Smooth muscle cell (in vitro differentiated cells): ENCODE results near the gene PDZRN3. TPM values are rescaled to one million over a fixed set of nuclear protein-coding genes. Genes with fewer than 3 reads are reported as not detected.

Experiments used
- DNase-seq: peaks from one replicate; lab custom pipeline; 2025; ENCODE audit not compliant: unreplicated experiment; lab: John Stamatoyannopoulos, UW
- H2AFZ ChIP-seq: fragments of 200-600 bp; sonication (generic); 2 replicates; pipeline ENCODE4 v1.6.0; 2016; ENCODE audit warnings: antibody characterized with exemption, low read depth, mild to moderate bottlenecking
- H3F3A ChIP-seq: fragments of 200-600 bp; sonication (generic); 2 replicates; pipeline ENCODE4 v1.6.0; 2017; ENCODE audit warnings: antibody characterized with exemption, low read depth
- H3K27ac ChIP-seq: fragments of 200-600 bp; sonication (generic); 2 replicates; pipeline ENCODE4 v1.5.1; 2016; ENCODE audit warnings: low read depth, mild to moderate bottlenecking
- H3K27me3 ChIP-seq: fragments of 200-600 bp; sonication (generic); 2 replicates; pipeline ENCODE4 v1.6.1; 2016; ENCODE audit warnings: low read depth, mild to moderate bottlenecking
- H3K36me3 ChIP-seq: fragments of 200-600 bp; sonication (generic); 2 replicates; pipeline ENCODE4 v1.5.1; 2016; ENCODE audit warnings: low read depth
- H3K4me1 ChIP-seq: fragments of 200-600 bp; sonication (generic); 2 replicates; pipeline ENCODE4 v1.5.1; 2016; ENCODE audit warnings: low read depth
- H3K4me2 ChIP-seq: fragments of 200-600 bp; sonication (generic); 2 replicates; pipeline ENCODE4 v1.6.0; 2016; ENCODE audit warnings: mild to moderate bottlenecking
- H3K4me3 ChIP-seq: fragments of 200-600 bp; sonication (generic); 2 replicates; pipeline ENCODE4 v1.5.1; 2016; ENCODE audit warnings: mild to moderate bottlenecking
- H3K79me2 ChIP-seq: fragments of 200-600 bp; sonication (generic); 2 replicates; pipeline ENCODE4 v1.6.0; 2016; ENCODE audit warnings: low read depth, mild to moderate bottlenecking
- H3K9ac ChIP-seq: fragments of 200-600 bp; sonication (generic); 2 replicates; pipeline ENCODE4 v1.6.0; 2016; ENCODE audit warnings: low read depth
- H3K9me3 ChIP-seq: fragments of 200-600 bp; sonication (generic); replicated peaks from 2 replicates; pipeline ENCODE4 v1.5.1; 2016; ENCODE audit warnings: low read depth
- H4K20me1 ChIP-seq: fragments of 200-600 bp; sonication (generic); 2 replicates; pipeline ENCODE4 v1.6.0; 2016; ENCODE audit warnings: low read depth
- WGBS: methylation state at CpG from one replicate; pipeline ENCODE4 v1.1.7; 2016; ENCODE audit warnings: low lambda C conversion rate; 5-methylcytosine and 5-hydroxymethylcytosine counted together
- polyA plus RNA-seq: library from polyadenylated mRNA; unstranded; fragments of >200 nt; fragmentation: Nextera tagmentation; extraction: Ambion mirVana; gene quantifications from 2 replicates; pipeline ENCODE4 v1.2.1, GENCODE V29; 2016
- total RNA-seq: library from RNA; depleted of rRNA; stranded (reverse); fragments of >200 nt; gene quantifications from 2 replicates; pipeline ENCODE4 v1.2.3, GENCODE V29; 2014
- TF ChIP-seq, protein P1 (sequence below): fragments of 200-600 bp; sonication (generic); IDR thresholded peaks from 2 replicates; pipeline ENCODE4 v1.5.1; 2017; ENCODE audit warnings: borderline replicate concordance, mild to moderate bottlenecking, antibody characterized with exemption; ENCODE audit not compliant: insufficient read depth, poor library complexity, severe bottlenecking

PDZRN3 gene
- 99.5 and 125 TPM in 2 replicates for total RNA-seq
- 118 and 128 TPM in 2 replicates for polyA plus RNA-seq

GRCh38 chr3:73624821-73625665 lies at the start of gene PDZRN3:
PDZRN3 (minus strand) TSS chr3:73624941.
- peaks cover 14% of the 10 kb centered on the region for H3K4me1 ChIP-seq
- peak within 1 kb of the TSS; percentile 81 for H3K9ac ChIP-seq
- H2AFZ ChIP-seq: peak within 1 kb of the TSS; percentile 99
- H3F3A ChIP-seq: peaks cover 14% of the 10 kb centered on the region
- peaks cover 38% of the 10 kb centered on the region for H4K20me1 ChIP-seq
- TF ChIP-seq, protein P1, sequence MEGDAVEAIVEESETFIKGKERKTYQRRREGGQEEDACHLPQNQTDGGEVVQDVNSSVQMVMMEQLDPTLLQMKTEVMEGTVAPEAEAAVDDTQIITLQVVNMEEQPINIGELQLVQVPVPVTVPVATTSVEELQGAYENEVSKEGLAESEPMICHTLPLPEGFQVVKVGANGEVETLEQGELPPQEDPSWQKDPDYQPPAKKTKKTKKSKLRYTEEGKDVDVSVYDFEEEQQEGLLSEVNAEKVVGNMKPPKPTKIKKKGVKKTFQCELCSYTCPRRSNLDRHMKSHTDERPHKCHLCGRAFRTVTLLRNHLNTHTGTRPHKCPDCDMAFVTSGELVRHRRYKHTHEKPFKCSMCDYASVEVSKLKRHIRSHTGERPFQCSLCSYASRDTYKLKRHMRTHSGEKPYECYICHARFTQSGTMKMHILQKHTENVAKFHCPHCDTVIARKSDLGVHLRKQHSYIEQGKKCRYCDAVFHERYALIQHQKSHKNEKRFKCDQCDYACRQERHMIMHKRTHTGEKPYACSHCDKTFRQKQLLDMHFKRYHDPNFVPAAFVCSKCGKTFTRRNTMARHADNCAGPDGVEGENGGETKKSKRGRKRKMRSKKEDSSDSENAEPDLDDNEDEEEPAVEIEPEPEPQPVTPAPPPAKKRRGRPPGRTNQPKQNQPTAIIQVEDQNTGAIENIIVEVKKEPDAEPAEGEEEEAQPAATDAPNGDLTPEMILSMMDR: no peak
- DNase-seq: peak; percentile 62
- H3K36me3 ChIP-seq: no peaks in the 10 kb centered on the region
- no peaks in the 10 kb centered on the region for H3K27me3 ChIP-seq
- H3K4me3 ChIP-seq: peak within 1 kb of the TSS; percentile 75
- H3K27ac ChIP-seq: peak within 1 kb of the TSS; percentile 83
- H3K9me3 ChIP-seq: no peaks in the 10 kb centered on the region
- H3K4me2 ChIP-seq: peak within 1 kb of the TSS; percentile 91
- 1% methylated on average over 46 of the region's 55 CpGs for WGBS
- peaks cover 45% of the 10 kb centered on the region for H3K79me2 ChIP-seq

GRCh38 chr3:73674280-73674679 lies 49.5 kb upstream of the PDZRN3 start:
- Histone ChIP-seq H3K79me2 (no peaks in the 10 kb centered on the region), H3K36me3 (no peaks in the 10 kb centered on the region), H3K27me3 (no peaks in the 10 kb centered on the region), H3K27ac (no peak overlapping the region), H3K4me3 (no peak overlapping the region), H4K20me1 (no peaks in the 10 kb centered on the region), H3K4me1 (peaks cover 6% of the 10 kb centered on the region), H3K4me2 (no peak overlapping the region), H3F3A (no peaks in the 10 kb centered on the region), H2AFZ (peak overlapping the region; percentile 17), H3K9me3 (no peaks in the 10 kb centered on the region), H3K9ac (no peak overlapping the region)
- DNase-seq: no peak
- TF ChIP-seq, protein P1: no peak
- 36% methylated on average over 5 of the region's 5 CpGs for WGBS

DNA sequence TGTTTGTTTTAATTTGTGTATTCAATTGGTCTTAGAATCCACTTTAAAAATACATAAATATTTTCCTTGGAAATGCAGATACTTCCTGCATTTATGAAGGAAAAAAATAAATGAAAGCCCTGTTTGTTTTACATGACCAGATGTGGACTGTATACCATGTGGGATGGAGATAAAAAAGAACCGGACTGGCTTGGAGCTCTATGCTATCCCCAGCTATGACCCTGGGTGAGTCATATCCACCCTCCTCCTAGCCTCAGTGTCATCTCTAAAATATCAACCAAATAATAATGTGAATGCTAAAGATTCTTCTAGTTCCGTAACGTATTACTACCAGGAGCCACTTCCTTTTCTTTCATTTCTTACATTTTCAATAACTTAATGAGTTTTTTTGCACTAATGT lies 44.5 kb upstream of the PDZRN3 start:
- Histone ChIP-seq H3K9me3 (no peaks in the 10 kb centered on the region), H3K4me1 (peaks cover 9% of the 10 kb centered on the region), H3K27me3 (no peaks in the 10 kb centered on the region), H3K36me3 (no peaks in the 10 kb centered on the region), H4K20me1 (no peaks in the 10 kb centered on the region), H3K9ac (no peak overlapping the region), H3K4me3 (no peak overlapping the region), H3F3A (no peaks in the 10 kb centered on the region), H3K27ac (peak overlapping the region; percentile 7), H2AFZ (peak overlapping the region; percentile 11), H3K4me2 (peak overlapping the region; percentile 59), H3K79me2 (no peaks in the 10 kb centered on the region)
- DNase-seq: no peak
- 19% methylated on average over 3 of the region's 3 CpGs for WGBS
- TF ChIP-seq, protein P1: no peak

- Histone ChIP-seq H3K79me2 (no peaks in the 10 kb centered on the region), H2AFZ (peak overlapping the region; percentile 11), H3K4me2 (no peak overlapping the region), H3K9me3 (no peaks in the 10 kb centered on the region), H3K27me3 (no peaks in the 10 kb centered on the region), H3K9ac (no peak overlapping the region), H3F3A (no peaks in the 10 kb centered on the region), H3K4me1 (peaks cover 5% of the 10 kb centered on the region), H3K27ac (no peak overlapping the region), H3K36me3 (no peaks in the 10 kb centered on the region), H3K4me3 (no peak overlapping the region), H4K20me1 (no peaks in the 10 kb centered on the region)
- 49% methylated on average over 1 of the region's 1 CpG for WGBS
- TF ChIP-seq, protein P1: no peak
- DNase-seq: no peak
Measured at GRCh38 chr3:73668391-73668790, 43.6 kb upstream of the PDZRN3 start.
